ENCODE measurements around the gene NCS1.
A peak's percentile ranks its signal among the peaks of the same experiment; 100 is the strongest.

Gene NCS1

GRCh38 chr9:130143279-130143893, 28.8 kb upstream of the NCS1 start:
- no peaks in the 10 kb centered on the region for H3K36me3 ChIP-seq (ENCODE audit: control insufficient read depth, insufficient read depth, low read length)
- H4K5ac ChIP-seq (ENCODE audit: low read length) = no peak overlapping the region
- no peak overlapping the region for H2AK5ac ChIP-seq (ENCODE audit: low read length)
- no peaks in the 10 kb centered on the region for H3K79me2 ChIP-seq (ENCODE audit: control insufficient read depth, insufficient read depth, low read length)
- H3K9ac ChIP-seq (ENCODE audit: low read length) = no peak overlapping the region
- H3K4me2 ChIP-seq (ENCODE audit: low read length) = no peak overlapping the region
- no peak overlapping the region for H2BK5ac ChIP-seq (ENCODE audit: low read length)
- no peak overlapping the region for H2BK120ac ChIP-seq (ENCODE audit: low read depth, low read length)
- no peak overlapping the region for H3K23ac ChIP-seq (ENCODE audit: low read length)
- no peak overlapping the region for H3K4me3 ChIP-seq (ENCODE audit: low read length)
- no peak overlapping the region for H3K56ac ChIP-seq (ENCODE audit: low read length)
- peak overlapping the region; percentile 5 for H3K18ac ChIP-seq (ENCODE audit: low read length)
- DNase-seq = no peak
- no peaks in the 10 kb centered on the region for H3K79me1 ChIP-seq (ENCODE audit: low read length)
- H3K4me1 ChIP-seq (ENCODE audit: control insufficient read depth, low read depth, low read length) = peaks cover 11% of the 10 kb centered on the region
- H3K27ac ChIP-seq (ENCODE audit: low read depth, low read length) = no peak overlapping the region
- no peak overlapping the region for H3K4ac ChIP-seq (ENCODE audit: low read depth, low read length)
- no peak overlapping the region for H4K8ac ChIP-seq (ENCODE audit: low read depth, low read length)
- no peaks in the 10 kb centered on the region for H3K27me3 ChIP-seq (ENCODE audit: insufficient read depth, low read length, poor library complexity)
- H2BK15ac ChIP-seq (replicated peaks; ENCODE audit: low read depth) = no peak overlapping the region
- no CpG with 5 or more reads among the region's 24 CpGs for whole genome bisulfite sequencing (ENCODE audit: extremely low coverage, insufficient coverage, low lambda C conversion rate)

- Histone ChIP-seq H3K4me3 (ENCODE audit: low read length) (no peak overlapping the region), H3K4me1 (ENCODE audit: control insufficient read depth, low read depth, low read length) (peaks cover 5% of the 10 kb centered on the region), H3K4ac (ENCODE audit: low read depth, low read length) (no peak overlapping the region), H3K27ac (ENCODE audit: low read depth, low read length) (no peak overlapping the region), H2AK5ac (ENCODE audit: low read length) (no peak overlapping the region), H3K56ac (ENCODE audit: low read length) (peak overlapping the region; percentile 34), H3K23ac (ENCODE audit: low read length) (no peak overlapping the region), H3K4me2 (ENCODE audit: low read length) (no peak overlapping the region), H3K79me2 (ENCODE audit: control insufficient read depth, insufficient read depth, low read length) (no peaks in the 10 kb centered on the region), H2BK15ac (replicated peaks; ENCODE audit: low read depth) (no peak overlapping the region), H3K79me1 (ENCODE audit: low read length) (no peaks in the 10 kb centered on the region), H2BK120ac (ENCODE audit: low read depth, low read length) (no peak overlapping the region), H3K9ac (ENCODE audit: low read length) (no peak overlapping the region), H3K18ac (ENCODE audit: low read length) (peak overlapping the region; percentile 5), H4K5ac (ENCODE audit: low read length) (no peak overlapping the region), H2BK5ac (ENCODE audit: low read length) (no peak overlapping the region), H3K36me3 (ENCODE audit: control insufficient read depth, insufficient read depth, low read length) (no peaks in the 10 kb centered on the region), H4K8ac (ENCODE audit: low read depth, low read length) (no peak overlapping the region), H3K27me3 (ENCODE audit: insufficient read depth, low read length, poor library complexity) (no peaks in the 10 kb centered on the region)
- no peak for DNase-seq
- WGBS (ENCODE audit: extremely low coverage, insufficient coverage, low lambda C conversion rate) = no CpG with 5 or more reads among the region's 14 CpGs
Observed at GRCh38 chr9:130143958-130144366, 28.2 kb upstream of the NCS1 start.

- Histone ChIP-seq H3K4me2 (ENCODE audit: low read length) (no peak overlapping the region), H3K18ac (ENCODE audit: low read length) (no peak overlapping the region), H3K27ac (ENCODE audit: low read depth, low read length) (no peak overlapping the region), H3K36me3 (ENCODE audit: control insufficient read depth, insufficient read depth, low read length) (no peaks in the 10 kb centered on the region), H3K9ac (ENCODE audit: low read length) (no peak overlapping the region), H4K5ac (ENCODE audit: low read length) (no peak overlapping the region), H2BK15ac (replicated peaks; ENCODE audit: low read depth) (no peak overlapping the region), H4K8ac (ENCODE audit: low read depth, low read length) (no peak overlapping the region), H3K4me3 (ENCODE audit: low read length) (no peak overlapping the region), H3K79me1 (ENCODE audit: low read length) (no peaks in the 10 kb centered on the region), H3K79me2 (ENCODE audit: control insufficient read depth, insufficient read depth, low read length) (no peaks in the 10 kb centered on the region), H2AK5ac (ENCODE audit: low read length) (no peak overlapping the region), H3K27me3 (ENCODE audit: insufficient read depth, low read length, poor library complexity) (no peaks in the 10 kb centered on the region), H3K56ac (ENCODE audit: low read length) (no peak overlapping the region), H2BK5ac (ENCODE audit: low read length) (no peak overlapping the region), H3K4me1 (ENCODE audit: control insufficient read depth, low read depth, low read length) (peaks cover 2% of the 10 kb centered on the region), H3K23ac (ENCODE audit: low read length) (no peak overlapping the region), H2BK120ac (ENCODE audit: low read depth, low read length) (no peak overlapping the region), H3K4ac (ENCODE audit: low read depth, low read length) (no peak overlapping the region)
- whole genome bisulfite sequencing (ENCODE audit: extremely low coverage, insufficient coverage, low lambda C conversion rate) = no CpG with 5 or more reads among the region's 5 CpGs
- no peak for DNase-seq
Observed at GRCh38 chr9:130144703-130145102, 27.5 kb upstream of the NCS1 start.

DNA sequence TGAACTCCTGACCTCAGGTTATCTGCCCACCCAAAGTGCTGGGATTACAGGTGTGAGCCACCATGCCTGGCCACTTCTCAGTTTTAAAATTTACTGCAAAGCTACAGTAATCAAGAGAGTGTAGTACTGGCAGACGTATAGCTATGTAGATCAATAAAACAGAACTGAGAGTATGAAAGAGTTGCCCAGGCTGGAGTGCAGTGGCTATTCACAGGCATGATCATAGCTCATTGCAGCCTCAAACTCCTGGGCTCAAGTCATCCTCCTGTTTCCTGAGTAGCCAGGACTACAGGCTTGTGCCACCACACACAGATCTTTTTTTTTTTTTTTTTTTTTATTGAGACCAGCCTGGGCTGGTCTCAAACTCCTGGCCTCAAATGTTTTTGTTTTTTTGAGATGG, 26.5 kb upstream of the NCS1 start:
- no peak overlapping the region for H3K23ac ChIP-seq (ENCODE audit: low read length)
- H3K27ac ChIP-seq (ENCODE audit: low read depth, low read length) = no peak overlapping the region
- no peak overlapping the region for H4K8ac ChIP-seq (ENCODE audit: low read depth, low read length)
- no peak overlapping the region for H3K18ac ChIP-seq (ENCODE audit: low read length)
- no peaks in the 10 kb centered on the region for H3K79me2 ChIP-seq (ENCODE audit: control insufficient read depth, insufficient read depth, low read length)
- no peaks in the 10 kb centered on the region for H3K36me3 ChIP-seq (ENCODE audit: control insufficient read depth, insufficient read depth, low read length)
- H3K9ac ChIP-seq (ENCODE audit: low read length) = no peak overlapping the region
- H3K56ac ChIP-seq (ENCODE audit: low read length) = no peak overlapping the region
- DNase-seq = no peak
- no peak overlapping the region for H3K4me3 ChIP-seq (ENCODE audit: low read length)
- H2BK5ac ChIP-seq (ENCODE audit: low read length) = no peak overlapping the region
- no peak overlapping the region for H2BK15ac ChIP-seq (replicated peaks; ENCODE audit: low read depth)
- no peak overlapping the region for H3K4ac ChIP-seq (ENCODE audit: low read depth, low read length)
- WGBS (ENCODE audit: extremely low coverage, insufficient coverage, low lambda C conversion rate) = no CpG with 5 or more reads among the region's 1 CpG
- no peak overlapping the region for H3K4me2 ChIP-seq (ENCODE audit: low read length)
- no peak overlapping the region for H2AK5ac ChIP-seq (ENCODE audit: low read length)
- H3K27me3 ChIP-seq (ENCODE audit: insufficient read depth, low read length, poor library complexity) = no peaks in the 10 kb centered on the region
- H4K5ac ChIP-seq (ENCODE audit: low read length) = no peak overlapping the region
- H2BK120ac ChIP-seq (ENCODE audit: low read depth, low read length) = no peak overlapping the region
- H3K4me1 ChIP-seq (ENCODE audit: control insufficient read depth, low read depth, low read length) = peaks cover 2% of the 10 kb centered on the region
- H3K79me1 ChIP-seq (ENCODE audit: low read length) = no peaks in the 10 kb centered on the region

DNA sequence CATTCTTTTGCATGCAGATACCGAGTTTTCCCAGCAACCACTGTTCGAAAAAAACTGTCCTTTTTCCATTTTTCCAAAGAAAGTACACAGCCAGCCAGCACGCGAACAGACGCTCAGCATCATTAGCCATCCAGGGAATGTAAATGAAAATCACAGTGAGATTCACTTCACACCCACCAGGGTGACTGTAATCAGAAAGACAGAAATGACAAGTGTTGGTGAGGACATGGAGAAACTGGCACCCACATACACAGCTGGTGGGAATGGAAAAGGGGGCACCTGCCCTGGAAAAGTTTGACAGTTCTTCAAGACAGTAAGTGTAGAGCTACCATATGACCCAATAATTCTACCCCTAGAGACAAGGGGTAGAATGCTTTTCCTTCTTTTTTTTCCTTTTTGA, 25.0 kb upstream of the NCS1 start:
- Histone ChIP-seq H3K79me2 (ENCODE audit: control insufficient read depth, insufficient read depth, low read length) (no peaks in the 10 kb centered on the region), H2BK120ac (ENCODE audit: low read depth, low read length) (no peak overlapping the region), H3K4ac (ENCODE audit: low read depth, low read length) (no peak overlapping the region), H3K9ac (ENCODE audit: low read length) (no peak overlapping the region), H3K36me3 (ENCODE audit: control insufficient read depth, insufficient read depth, low read length) (no peaks in the 10 kb centered on the region), H3K4me2 (ENCODE audit: low read length) (no peak overlapping the region), H3K4me1 (ENCODE audit: control insufficient read depth, low read depth, low read length) (peaks cover 5% of the 10 kb centered on the region), H3K4me3 (ENCODE audit: low read length) (no peak overlapping the region), H4K8ac (ENCODE audit: low read depth, low read length) (no peak overlapping the region), H2BK15ac (replicated peaks; ENCODE audit: low read depth) (no peak overlapping the region), H3K79me1 (ENCODE audit: low read length) (no peaks in the 10 kb centered on the region), H3K23ac (ENCODE audit: low read length) (no peak overlapping the region), H3K27ac (ENCODE audit: low read depth, low read length) (no peak overlapping the region), H3K56ac (ENCODE audit: low read length) (no peak overlapping the region), H3K27me3 (ENCODE audit: insufficient read depth, low read length, poor library complexity) (no peaks in the 10 kb centered on the region), H2BK5ac (ENCODE audit: low read length) (no peak overlapping the region), H4K5ac (ENCODE audit: low read length) (no peak overlapping the region), H3K18ac (ENCODE audit: low read length) (no peak overlapping the region), H2AK5ac (ENCODE audit: low read length) (no peak overlapping the region)
- DNase-seq = no peak
- no CpG with 5 or more reads among the region's 5 CpGs for WGBS (ENCODE audit: extremely low coverage, insufficient coverage, low lambda C conversion rate)

- H3K36me3 ChIP-seq (ENCODE audit: control insufficient read depth, insufficient read depth, low read length) = no peaks in the 10 kb centered on the region
- WGBS (ENCODE audit: extremely low coverage, insufficient coverage, low lambda C conversion rate) = no CpG with 5 or more reads among the region's 3 CpGs
- H3K27ac ChIP-seq (ENCODE audit: low read depth, low read length) = no peak overlapping the region
Observed at GRCh38 chr9:130147910-130148309, 24.3 kb upstream of the NCS1 start.

More at GRCh38 chr9:130147910-130148309, 24.3 kb upstream of the NCS1 start:
- H3K4ac ChIP-seq (ENCODE audit: low read depth, low read length) = no peak overlapping the region
- H4K8ac ChIP-seq (ENCODE audit: low read depth, low read length) = no peak overlapping the region
- H2BK120ac ChIP-seq (ENCODE audit: low read depth, low read length) = no peak overlapping the region
- no peak overlapping the region for H3K9ac ChIP-seq (ENCODE audit: low read length)
- H2BK5ac ChIP-seq (ENCODE audit: low read length) = no peak overlapping the region
- H3K4me2 ChIP-seq (ENCODE audit: low read length) = no peak overlapping the region
- H2AK5ac ChIP-seq (ENCODE audit: low read length) = no peak overlapping the region
- no peak overlapping the region for H3K18ac ChIP-seq (ENCODE audit: low read length)
- H3K4me1 ChIP-seq (ENCODE audit: control insufficient read depth, low read depth, low read length) = peaks cover 5% of the 10 kb centered on the region
- H4K5ac ChIP-seq (ENCODE audit: low read length) = no peak overlapping the region
- H3K23ac ChIP-seq (ENCODE audit: low read length) = no peak overlapping the region
- H3K56ac ChIP-seq (ENCODE audit: low read length) = no peak overlapping the region
- H3K79me2 ChIP-seq (ENCODE audit: control insufficient read depth, insufficient read depth, low read length) = no peaks in the 10 kb centered on the region
- no peaks in the 10 kb centered on the region for H3K27me3 ChIP-seq (ENCODE audit: insufficient read depth, low read length, poor library complexity)
- no peak overlapping the region for H2BK15ac ChIP-seq (replicated peaks; ENCODE audit: low read depth)
- H3K79me1 ChIP-seq (ENCODE audit: low read length) = no peaks in the 10 kb centered on the region
- H3K4me3 ChIP-seq (ENCODE audit: low read length) = no peak overlapping the region
- DNase-seq = no peak
